ENCODE measurements around the gene PHF12. TPM values are rescaled to one million over a fixed set of nuclear protein-coding genes. Genes with fewer than 3 reads are reported as not detected.
A peak's percentile ranks its signal among the peaks of the same experiment; 100 is the strongest.

Gene PHF12
- total and polyA plus RNA-seq, 2 of the 13 experiments (the other 11 are each of a cell fraction or from before 2014, with no cell fraction given), result 9.8 to 17.1 TPM

GRCh38 chr17:28991779-28992178 is 40.5 kb upstream of the PHF12 start:
- H3K36me3 ChIP-seq (replicated peaks in 1 of 2; ENCODE audit: control insufficient read depth in 1 of 2, insufficient read depth in 2 of 2, low read length in 2 of 2), result no peaks in the 10 kb centered on the region
- in situ Hi-C loops (cut with HindIII; ENCODE audit: extremely low pct_ligation_motif_present, low pct_unique_long_range_greater_than_20kb) (no loop called here), intact Hi-C loops (cut with micrococcal nuclease; ENCODE audit: unreplicated experiment) (no loop called here)
- H3K4me2 ChIP-seq (ENCODE audit: low read depth, low read length), result peak overlapping the region; percentile 38; the same call in 1 of the 2 replicates
- no peak for DNase-seq (ENCODE audit: low spot score)
- BruUV-seq (replicated peaks), result no TSS peak
- CTCF ChIA-PET (ENCODE audit: low intra/inter-chr PET ratio, low total read pairs), result no interaction called here
- H3K4me3 ChIP-seq (replicated peaks in 1 of 3; ENCODE audit: insufficient read depth in 1 of 3, low read depth in 2 of 3, low read length in 3 of 3), result no peak overlapping the region
- 94% methylated on average over 3 of the region's 8 CpGs for WGBS (ENCODE audit: low lambda C conversion rate)
- H2AFZ ChIP-seq (ENCODE audit: low read length), result no peak overlapping the region
- H3K79me2 ChIP-seq (ENCODE audit: insufficient read depth, low read length), result no peaks in the 10 kb centered on the region
- H3K27me3 ChIP-seq (ENCODE audit: control insufficient read depth in 1 of 2, insufficient read depth in 2 of 2, low read length in 2 of 2), result peaks cover 6 to 20% of the 10 kb centered on the region in 2 experiments; a peak in 3 of 5 replicates
- no peaks in the 10 kb centered on the region for H3K9me3 ChIP-seq (ENCODE audit: low read length)
- H3K9ac ChIP-seq (ENCODE audit: insufficient read depth, low read depth, low read length), result no peak overlapping the region
- no peak for FAIRE-seq
- no peaks in the 10 kb centered on the region for H4K20me1 ChIP-seq (ENCODE audit: insufficient read depth, low read length)
- POLR2A ChIA-PET, result no interaction called here
- ATAC-seq, result peak; percentile 46
- H3K27ac ChIP-seq (ENCODE audit: extremely low read length, insufficient read depth, low read length), result no peak overlapping the region
- peaks cover 58% of the 10 kb centered on the region for H3K4me1 ChIP-seq (ENCODE audit: insufficient read depth, low read length)
- no peak for TF ChIP-seq ZNF121 (CRISPR knock-in tag; IDR thresholded peaks at IDR 0.05)
- TF ChIP-seq KLF16 (CRISPR knock-in tag; IDR thresholded peaks at IDR 0.05), result no peak
- TF ChIP-seq FOXJ3 (CRISPR knock-in tag; IDR thresholded peaks at IDR 0.05; ENCODE audit: borderline replicate concordance), result no peak
- no peak for TF ChIP-seq SMAD1 (CRISPR knock-in tag; IDR thresholded peaks at IDR 0.05; ENCODE audit: borderline replicate concordance, low read depth)
- TF ChIP-seq, protein P1, sequence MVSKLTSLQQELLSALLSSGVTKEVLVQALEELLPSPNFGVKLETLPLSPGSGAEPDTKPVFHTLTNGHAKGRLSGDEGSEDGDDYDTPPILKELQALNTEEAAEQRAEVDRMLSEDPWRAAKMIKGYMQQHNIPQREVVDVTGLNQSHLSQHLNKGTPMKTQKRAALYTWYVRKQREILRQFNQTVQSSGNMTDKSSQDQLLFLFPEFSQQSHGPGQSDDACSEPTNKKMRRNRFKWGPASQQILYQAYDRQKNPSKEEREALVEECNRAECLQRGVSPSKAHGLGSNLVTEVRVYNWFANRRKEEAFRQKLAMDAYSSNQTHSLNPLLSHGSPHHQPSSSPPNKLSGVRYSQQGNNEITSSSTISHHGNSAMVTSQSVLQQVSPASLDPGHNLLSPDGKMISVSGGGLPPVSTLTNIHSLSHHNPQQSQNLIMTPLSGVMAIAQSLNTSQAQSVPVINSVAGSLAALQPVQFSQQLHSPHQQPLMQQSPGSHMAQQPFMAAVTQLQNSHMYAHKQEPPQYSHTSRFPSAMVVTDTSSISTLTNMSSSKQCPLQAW (CRISPR knock-in tag; IDR thresholded peaks at IDR 0.05), result 0 out of 2 replicates have a peak, but pooled peaks have one; percentile 31
- no peak for TF ChIP-seq BCL3 (CRISPR knock-in tag; IDR thresholded peaks at IDR 0.05)
- TF ChIP-seq GZF1 (CRISPR knock-in tag; IDR thresholded peaks at IDR 0.05), result 0 out of 2 replicates have a peak, but pooled peaks have one; percentile 71
- no peak for TF ChIP-seq JUND (CRISPR knock-in tag; IDR thresholded peaks at IDR 0.05)
- TF ChIP-seq AKAP8 (CRISPR knock-in tag; IDR thresholded peaks at IDR 0.05), result no peak
- TF ChIP-seq RBFOX2 (IDR thresholded peaks at IDR 0.05; ENCODE audit: low read depth, low read length), result no peak
- no peak for TF ChIP-seq LCORL (IDR thresholded peaks at IDR 0.05)
- TF ChIP-seq LCORL (CRISPR knock-in tag; IDR thresholded peaks at IDR 0.05), result 0 out of 2 replicates have a peak, but pooled peaks have one; percentile 51
- no peak for TF ChIP-seq ZNF629 (CRISPR knock-in tag; conservative IDR thresholded peaks at IDR 0.05)
- TF ChIP-seq ZSCAN21 (CRISPR knock-in tag; IDR thresholded peaks at IDR 0.05; ENCODE audit: borderline replicate concordance), result 0 out of 2 replicates have a peak, but pooled peaks have one; percentile 39
- no peak for TF ChIP-seq GFI1 (CRISPR knock-in tag; IDR thresholded peaks at IDR 0.05; ENCODE audit: borderline replicate concordance)
- TF ChIP-seq ZIK1 (CRISPR knock-in tag; IDR thresholded peaks at IDR 0.05; ENCODE audit: borderline replicate concordance, low read depth), result 0 out of 2 replicates have a peak, but pooled peaks have one; percentile 28
- no peak for TF ChIP-seq RFX5 (IDR thresholded peaks at IDR 0.05; ENCODE audit: low read depth, low read length)
- peak; percentile 24; the same call in 1 of the 2 replicates for TF ChIP-seq SALL1 (CRISPR knock-in tag; IDR thresholded peaks at IDR 0.05)
- no peak for TF ChIP-seq ONECUT2 (CRISPR knock-in tag; IDR thresholded peaks at IDR 0.05)
- TF ChIP-seq, protein P2, sequence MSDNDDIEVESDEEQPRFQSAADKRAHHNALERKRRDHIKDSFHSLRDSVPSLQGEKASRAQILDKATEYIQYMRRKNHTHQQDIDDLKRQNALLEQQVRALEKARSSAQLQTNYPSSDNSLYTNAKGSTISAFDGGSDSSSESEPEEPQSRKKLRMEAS (IDR thresholded peaks at IDR 0.05), result 0 out of 2 replicates have a peak, but pooled peaks have one; percentile 31
- TF ChIP-seq GLI4 (CRISPR knock-in tag; IDR thresholded peaks at IDR 0.05; ENCODE audit: borderline replicate concordance), result no peak
- TF ChIP-seq IRF1 (CRISPR knock-in tag; IDR thresholded peaks at IDR 0.05; ENCODE audit: low read depth), result no peak
- TF ChIP-seq HOXA9 (CRISPR knock-in tag; IDR thresholded peaks at IDR 0.05; ENCODE audit: borderline replicate concordance), result 0 out of 2 replicates have a peak, but pooled peaks have one; percentile 22
